ENCODE results near the gene GLB1L3.
"Not testable (repeated sequence)": the region's sequence is repeated elsewhere in the genome, so short reads cannot be mapped to it uniquely, and the experiment has no call there.

Gene GLB1L3

DNA sequence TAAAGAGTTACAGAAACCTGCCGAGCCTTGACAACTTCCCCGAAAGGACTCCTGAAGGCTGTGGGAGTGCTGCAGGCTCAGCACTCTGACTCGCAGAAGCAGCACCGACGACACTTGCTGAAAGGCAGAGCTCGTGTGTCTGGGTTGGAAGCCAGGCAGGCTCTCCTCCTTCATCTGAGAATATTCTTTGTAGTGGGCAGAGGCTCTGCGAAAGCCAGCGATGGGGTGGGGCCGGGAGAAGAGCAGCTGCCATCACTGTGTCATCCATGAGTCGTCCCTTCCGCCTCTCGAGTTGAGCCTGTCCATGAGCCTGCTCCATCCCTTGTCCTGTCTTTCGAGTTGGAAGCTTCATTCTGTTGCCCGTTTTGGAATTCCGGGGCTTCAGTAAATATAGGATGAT, 67.5 kb downstream of the GLB1L3 start:
- no peaks in the 10 kb centered on the region for H4K20me1 ChIP-seq
- TF ChIP-seq Cebpa-rat (IDR thresholded peaks at IDR 0.05), result no peak
- H3K4me3 ChIP-seq, result no peak overlapping the region
- H3K4me1 ChIP-seq, result peaks cover 7 to 20% (median 13%) of the 10 kb centered on the region in 10 experiments; a peak in 18 of 20 replicates
- H3K9me3 ChIP-seq (replicated peaks in 1 of 11), result no peaks in the 10 kb centered on the region
- H3K9ac ChIP-seq, result no peak overlapping the region
- H3K36me3 ChIP-seq, result no peaks in the 10 kb centered on the region
- peak overlapping the region in 3 of 11 experiments; percentile 4 to 51 (median 25); a peak in 5 of 22 replicates for H3K4me2 ChIP-seq
- H3K27me3 ChIP-seq, result no peaks in the 10 kb centered on the region
- H3K27ac ChIP-seq, result no peak overlapping the region

DNA sequence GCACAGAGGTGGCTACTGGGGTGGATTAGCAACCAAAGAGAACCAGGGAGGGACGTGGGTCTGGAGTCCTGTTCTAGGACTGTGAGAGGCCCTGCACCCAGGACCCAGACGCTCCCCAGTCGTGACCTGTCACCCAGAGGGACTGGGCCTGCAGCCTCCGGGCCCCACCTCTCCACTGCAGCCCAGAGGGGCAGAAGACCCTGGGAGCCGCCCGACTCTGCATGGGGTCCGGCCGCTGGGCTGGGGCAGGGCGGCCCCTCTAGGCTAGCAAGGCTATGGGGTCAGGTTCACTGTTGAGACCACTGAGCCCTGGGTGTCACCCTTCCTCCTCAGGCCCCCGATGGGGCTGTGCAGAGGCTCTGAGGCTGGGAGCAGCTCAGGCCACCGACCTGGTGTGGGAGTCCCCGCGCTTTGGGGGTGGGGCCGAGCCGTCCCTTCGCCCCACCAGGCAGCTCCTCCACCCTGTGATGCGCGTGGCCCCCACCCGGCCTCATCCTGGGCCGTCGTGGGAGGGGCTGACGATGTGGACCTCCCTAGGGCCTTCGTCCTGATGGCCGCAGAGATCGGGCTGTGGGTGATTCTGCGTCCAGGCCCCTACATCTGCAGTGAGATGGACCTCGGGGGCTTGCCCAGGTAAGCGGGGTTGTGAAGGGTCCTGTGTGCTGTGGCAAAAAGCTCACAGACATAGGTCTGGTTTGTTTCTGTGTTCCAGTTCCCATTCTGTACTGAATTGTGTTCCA, 68.5 kb downstream of the GLB1L3 start:
- H3K27me3 ChIP-seq; H3K9me3 ChIP-seq (replicated peaks in 1 of 11); H3K36me3 ChIP-seq; H3K9ac ChIP-seq; H3K4me3 ChIP-seq; H4K20me1 ChIP-seq; H3K4me2 ChIP-seq; H3K27ac ChIP-seq: not testable (repeated sequence)
- H3K4me1 ChIP-seq, result peaks cover 15 to 27% (median 20%) of the 10 kb centered on the region in 10 experiments

DNA sequence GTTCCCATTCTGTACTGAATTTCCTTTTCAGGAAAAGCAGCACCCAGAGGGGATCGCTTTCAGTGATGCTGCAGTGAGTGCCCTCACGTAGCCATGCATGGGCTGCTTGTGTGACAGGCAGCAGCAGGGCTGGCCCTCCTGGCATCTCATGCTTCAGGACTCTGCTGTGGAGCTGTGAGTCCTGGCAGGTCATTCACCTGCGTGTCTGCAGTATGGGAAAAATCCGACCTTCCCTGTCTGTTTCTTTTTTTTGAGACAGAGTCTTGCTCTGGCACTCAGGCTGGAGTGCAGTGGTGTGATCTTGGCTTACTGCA, 69.0 kb downstream of the GLB1L3 start:
- no peak overlapping the region for H3K27ac ChIP-seq
- H3K4me1 ChIP-seq, result peaks cover 18 to 30% (median 23%) of the 10 kb centered on the region in 10 experiments
- H3K9ac ChIP-seq, result no peak overlapping the region
- no peaks in the 10 kb centered on the region for H3K27me3 ChIP-seq
- no peaks in the 10 kb centered on the region for H4K20me1 ChIP-seq
- H3K4me2 ChIP-seq, result no peak overlapping the region
- TF ChIP-seq Cebpa-rat (IDR thresholded peaks at IDR 0.05), result no peak
- no peaks in the 10 kb centered on the region for H3K36me3 ChIP-seq
- H3K4me3 ChIP-seq, result no peak overlapping the region
- H3K9me3 ChIP-seq (replicated peaks in 1 of 11), result no peaks in the 10 kb centered on the region

DNA sequence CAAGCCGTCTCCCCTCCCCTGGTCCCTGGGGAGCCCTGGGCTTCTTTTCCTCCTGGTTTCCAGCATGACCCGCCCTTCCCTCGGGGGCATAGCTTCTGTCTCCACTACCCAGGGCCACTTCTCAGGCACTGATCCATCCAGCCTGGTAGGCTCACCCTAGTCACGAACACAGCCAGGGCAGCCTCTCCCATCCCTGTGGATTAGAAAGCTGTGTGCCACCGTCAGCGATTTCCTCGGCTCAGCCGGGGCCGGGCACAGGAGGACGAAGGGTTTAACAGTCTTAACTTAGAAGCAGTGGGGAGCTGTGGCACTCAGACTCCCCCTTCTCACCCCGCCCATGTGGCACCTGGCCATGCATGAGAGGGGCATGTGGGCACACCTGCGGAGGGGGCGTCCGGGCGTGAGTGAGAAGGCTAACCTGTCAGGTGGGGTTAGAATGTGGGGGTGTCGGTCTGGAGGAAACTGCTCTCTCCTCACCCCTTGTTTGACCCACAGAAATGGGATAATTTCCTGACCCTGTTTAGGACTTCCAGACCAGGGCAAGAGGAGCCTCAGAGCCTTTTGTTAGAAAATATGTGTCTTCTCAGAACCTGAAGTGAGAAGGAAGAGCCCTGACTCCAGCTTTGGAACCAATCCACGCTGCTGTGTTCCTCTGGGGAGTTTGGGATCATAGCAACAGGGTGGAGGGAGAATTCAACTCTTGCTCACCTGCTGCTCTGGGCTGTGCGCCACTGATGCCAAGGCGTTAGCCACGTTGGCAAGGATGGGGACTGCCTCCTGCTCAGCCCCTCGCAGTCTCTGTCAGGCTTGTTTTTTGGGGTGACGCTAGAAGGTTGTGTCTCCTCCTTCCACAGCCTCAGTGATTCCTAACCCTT, 70.2 kb downstream of the GLB1L3 start:
- H3K4me2 ChIP-seq, result peak overlapping the region in 10 of 11 experiments; percentile 11 to 65 (median 51); a peak in 18 of 22 replicates
- H3K4me3 ChIP-seq, result no peak overlapping the region
- TF ChIP-seq Cebpa-rat (IDR thresholded peaks at IDR 0.05), result no peak
- no peak overlapping the region for H3K9ac ChIP-seq
- H4K20me1 ChIP-seq, result no peaks in the 10 kb centered on the region
- H3K9me3 ChIP-seq (replicated peaks in 1 of 11), result no peaks in the 10 kb centered on the region
- peaks cover 18 to 30% (median 23%) of the 10 kb centered on the region in 10 experiments for H3K4me1 ChIP-seq
- no peaks in the 10 kb centered on the region for H3K27me3 ChIP-seq
- no peaks in the 10 kb centered on the region for H3K36me3 ChIP-seq
- no peak overlapping the region for H3K27ac ChIP-seq

DNA sequence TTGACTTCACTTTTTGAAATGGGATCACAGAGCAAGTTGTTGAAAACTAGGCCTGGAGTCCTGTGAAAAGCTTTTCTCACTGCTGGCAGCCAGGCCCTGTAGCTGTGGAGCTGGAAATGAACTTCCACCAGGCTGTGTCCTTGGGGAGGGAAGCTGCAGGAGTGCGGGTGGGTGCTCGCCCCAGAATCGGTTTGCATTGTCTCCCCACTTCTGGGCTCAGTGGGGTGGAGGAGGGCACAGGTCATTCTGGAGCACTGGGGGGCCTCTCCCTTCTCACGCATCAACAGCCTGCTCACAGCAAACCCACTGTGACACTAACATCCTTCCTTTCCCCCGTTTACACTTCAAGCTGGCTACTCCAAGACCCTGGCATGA, 70.8 kb downstream of the GLB1L3 start:
- Histone ChIP-seq H3K36me3 (no peaks in the 10 kb centered on the region), H3K27me3 (no peaks in the 10 kb centered on the region), H3K4me2 (no peak overlapping the region), H3K9ac (no peak overlapping the region), H3K27ac (no peak overlapping the region), H3K9me3 (replicated peaks in 1 of 11) (no peaks in the 10 kb centered on the region), H3K4me3 (no peak overlapping the region), H4K20me1 (no peaks in the 10 kb centered on the region), H3K4me1 (peaks cover 18 to 30% (median 23%) of the 10 kb centered on the region in 10 experiments)
- no peak for TF ChIP-seq Cebpa-rat (IDR thresholded peaks at IDR 0.05)

DNA sequence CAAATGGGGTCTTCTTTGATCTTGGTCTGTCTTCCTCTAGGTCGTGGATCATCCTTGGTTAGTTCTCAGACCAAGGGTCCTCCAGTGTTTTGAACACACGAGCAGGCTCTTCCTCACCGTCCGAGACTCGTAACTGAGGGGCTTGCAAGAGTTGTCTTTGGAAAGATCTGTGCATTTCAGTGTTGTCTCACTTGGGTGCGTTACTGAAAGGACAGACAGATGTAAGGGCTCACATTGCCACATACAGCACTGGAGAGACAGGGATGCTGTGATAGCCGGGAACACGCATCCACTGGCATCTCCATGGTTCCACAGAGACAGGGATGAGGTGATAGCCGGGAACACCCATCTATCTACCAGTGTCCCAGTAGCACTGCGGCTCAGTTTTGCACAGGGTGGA, 71.3 kb downstream of the GLB1L3 start:
- Histone ChIP-seq H3K4me3 (no peak overlapping the region), H3K4me1 (peaks cover 18 to 30% (median 23%) of the 10 kb centered on the region in 10 experiments), H4K20me1 (no peaks in the 10 kb centered on the region), H3K27ac (no peak overlapping the region), H3K27me3 (no peaks in the 10 kb centered on the region), H3K9ac (no peak overlapping the region), H3K36me3 (no peaks in the 10 kb centered on the region), H3K4me2 (no peak overlapping the region), H3K9me3 (replicated peaks in 1 of 11) (no peaks in the 10 kb centered on the region)
- no peak for TF ChIP-seq Cebpa-rat (IDR thresholded peaks at IDR 0.05)

DNA sequence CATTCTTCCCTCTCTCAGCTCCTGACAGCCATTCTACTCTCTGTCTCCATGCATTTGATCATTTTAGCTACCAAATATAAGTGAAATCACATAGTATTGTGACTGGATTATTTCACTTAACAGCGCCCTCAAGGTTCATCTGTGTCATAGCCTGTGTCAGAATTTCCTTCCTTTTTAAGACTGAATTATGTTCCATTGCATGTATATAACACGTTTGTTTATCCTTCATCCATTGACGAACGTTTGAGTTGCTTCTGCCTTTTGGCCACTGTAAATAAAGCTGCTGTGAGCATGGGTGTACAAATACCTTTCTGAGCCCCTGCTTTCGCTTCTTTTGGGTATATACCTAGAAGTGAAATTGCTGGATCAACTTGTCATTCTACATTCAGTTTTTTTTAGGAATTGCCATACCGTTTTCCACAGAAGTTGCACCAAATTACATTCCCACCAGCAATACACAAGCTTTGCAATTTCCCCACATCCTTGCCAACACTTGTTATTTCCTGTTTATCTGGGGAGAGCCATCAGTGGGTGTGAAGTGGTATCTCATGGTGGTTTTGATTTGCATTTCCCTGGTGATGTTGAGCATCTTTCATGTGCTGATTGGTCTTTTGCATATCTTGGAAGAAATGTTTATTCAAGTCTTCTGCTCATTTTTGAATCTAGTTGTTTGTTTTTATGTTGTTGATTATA, 73.1 kb downstream of the GLB1L3 start:
- peaks cover 10 to 26% (median 18%) of the 10 kb centered on the region in 10 experiments; a peak in 19 of 20 replicates for H3K4me1 ChIP-seq
- no peak overlapping the region for H3K4me3 ChIP-seq
- peaks cover 4 to 14% (median 11%) of the 10 kb centered on the region in 11 experiments; a peak in 14 of 22 replicates for H3K9me3 ChIP-seq (replicated peaks in 1 of 11)
- no peak for TF ChIP-seq Cebpa-rat (IDR thresholded peaks at IDR 0.05)
- H3K4me2 ChIP-seq, result peak overlapping the region in 10 of 11 experiments; percentile 6 to 46 (median 24); a peak in 10 of 22 replicates
- H3K27me3 ChIP-seq, result no peaks in the 10 kb centered on the region
- peak overlapping the region in 1 of 11 experiments; percentile 22; a peak in 2 of 22 replicates for H3K27ac ChIP-seq
- no peaks in the 10 kb centered on the region for H4K20me1 ChIP-seq
- no peaks in the 10 kb centered on the region for H3K36me3 ChIP-seq
- no peak overlapping the region for H3K9ac ChIP-seq

DNA sequence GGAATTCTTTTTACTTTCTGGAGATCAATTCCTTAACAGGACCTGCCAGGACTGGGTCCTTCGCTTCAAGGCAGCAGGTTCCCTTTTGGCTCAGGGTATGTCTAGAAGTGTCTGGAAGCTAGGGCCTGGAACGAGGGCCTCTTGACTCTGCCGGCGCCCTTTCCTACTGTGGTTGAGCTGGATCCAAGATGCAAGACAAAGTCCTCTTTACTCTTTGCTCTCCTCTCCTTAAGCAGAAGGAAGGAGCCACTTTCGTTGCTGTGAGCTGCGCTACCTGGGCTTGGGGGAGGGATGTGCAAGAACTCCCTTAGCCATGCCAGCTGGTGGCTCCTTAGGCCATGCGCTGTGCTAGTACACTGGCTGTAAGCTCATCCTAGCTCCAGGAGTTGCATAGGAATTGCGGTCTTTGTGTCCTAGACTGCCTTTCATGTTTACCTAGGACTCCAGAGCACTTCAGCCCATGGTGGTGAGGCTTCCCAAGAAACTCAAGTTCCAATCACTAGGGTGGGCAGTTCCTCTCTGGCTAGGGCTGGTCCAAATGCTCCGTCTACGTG, 73.7 kb downstream of the GLB1L3 start:
- Histone ChIP-seq H3K4me3 (no peak overlapping the region), H3K4me2 (peak overlapping the region in 8 of 11 experiments; percentile 6 to 46 (median 26); a peak in 7 of 22 replicates), H3K27ac (no peak overlapping the region; a peak in 1 of 22 replicates), H3K9ac (no peak overlapping the region), H4K20me1 (no peaks in the 10 kb centered on the region), H3K4me1 (peaks cover 11 to 26% (median 19%) of the 10 kb centered on the region in 10 experiments), H3K27me3 (no peaks in the 10 kb centered on the region), H3K36me3 (no peaks in the 10 kb centered on the region), H3K9me3 (replicated peaks in 1 of 11) (peaks cover 4 to 14% (median 11%) of the 10 kb centered on the region in 11 experiments; a peak in 14 of 22 replicates)
- TF ChIP-seq Cebpa-rat (IDR thresholded peaks at IDR 0.05), result no peak

DNA sequence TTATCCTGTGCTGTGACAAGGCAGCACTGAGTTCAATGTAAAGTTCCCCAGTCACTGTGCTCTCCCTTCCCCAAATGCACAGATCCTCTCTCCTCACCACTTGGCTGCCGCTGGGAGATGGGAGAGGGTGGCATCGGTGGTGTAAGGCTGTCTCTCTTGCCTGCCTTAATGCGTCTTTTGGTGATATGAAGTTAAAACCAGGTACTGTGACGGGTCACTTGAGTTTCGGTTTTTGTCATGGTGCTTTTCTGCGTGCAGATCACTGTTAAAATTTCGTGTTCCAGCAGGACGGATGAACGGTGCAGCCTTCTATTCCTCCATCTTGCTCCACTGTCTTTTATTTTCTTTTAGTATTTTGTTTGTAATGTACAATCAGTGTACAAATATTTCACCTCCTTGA, 74.2 kb downstream of the GLB1L3 start:
- no peaks in the 10 kb centered on the region for H4K20me1 ChIP-seq
- H3K27ac ChIP-seq, result no peak overlapping the region
- no peak for TF ChIP-seq Cebpa-rat (IDR thresholded peaks at IDR 0.05)
- peaks cover 16 to 26% (median 23%) of the 10 kb centered on the region in 10 experiments for H3K4me1 ChIP-seq
- no peaks in the 10 kb centered on the region for H3K36me3 ChIP-seq
- peaks cover 4 to 14% (median 11%) of the 10 kb centered on the region in 11 experiments; a peak in 14 of 22 replicates for H3K9me3 ChIP-seq (replicated peaks in 1 of 11)
- no peak overlapping the region for H3K9ac ChIP-seq
- no peak overlapping the region for H3K4me2 ChIP-seq
- no peak overlapping the region for H3K4me3 ChIP-seq
- no peaks in the 10 kb centered on the region for H3K27me3 ChIP-seq

Measured in BLaER1 treated with 17β-estradiol and CSF1 and Interleukin-3, amounts not matched to agents 10 nM and 100 nM (cell line).